HG02870 (cell line): ENCODE results near the gene TIAM2.
"Not testable (repeated sequence)": the region's sequence is repeated elsewhere in the genome, so short reads cannot be mapped to it uniquely, and the experiment has no call there.

Experiments used
- ATAC-seq: cut with Tn5 transposase; IDR thresholded peaks from one replicate; pipeline ENCODE4 v1.9.1; 2021; ENCODE audit warnings: mild to moderate bottlenecking, moderate library complexity; ENCODE audit not compliant: unreplicated experiment

The TIAM2 gene

DNA sequence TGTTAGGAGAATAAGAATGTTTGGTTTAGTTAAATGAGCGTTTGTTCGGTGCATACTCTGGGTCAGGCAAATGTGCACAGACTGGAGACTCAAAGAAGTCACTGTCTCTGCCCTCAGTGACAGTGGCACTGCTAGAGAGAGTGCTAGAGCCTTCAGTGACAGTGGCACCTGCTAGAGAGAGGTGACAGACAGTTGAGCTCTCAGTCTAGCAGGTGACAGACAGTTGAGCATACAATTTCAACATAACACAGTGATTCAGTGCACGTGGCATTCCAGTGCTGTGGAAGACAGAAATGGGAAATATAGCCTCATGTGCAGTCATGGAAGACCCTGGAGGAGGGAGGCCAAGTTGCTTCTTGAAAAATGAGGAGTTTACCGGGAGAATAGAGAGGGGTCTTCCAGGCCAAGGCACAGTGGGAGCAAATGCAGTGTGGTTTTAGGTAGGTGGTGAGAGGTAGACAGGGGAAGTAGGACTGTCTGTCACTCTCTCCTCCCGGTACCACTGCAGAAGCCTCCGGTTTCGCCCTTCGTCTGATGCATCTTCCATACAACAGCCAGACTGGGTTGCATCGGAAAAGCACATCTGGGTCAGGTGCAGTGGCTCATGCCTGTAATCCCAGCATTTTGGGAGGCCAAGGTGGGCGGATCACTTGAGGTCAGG, 160.8 kb downstream of the TIAM2 start:
- ATAC-seq = no peak

DNA sequence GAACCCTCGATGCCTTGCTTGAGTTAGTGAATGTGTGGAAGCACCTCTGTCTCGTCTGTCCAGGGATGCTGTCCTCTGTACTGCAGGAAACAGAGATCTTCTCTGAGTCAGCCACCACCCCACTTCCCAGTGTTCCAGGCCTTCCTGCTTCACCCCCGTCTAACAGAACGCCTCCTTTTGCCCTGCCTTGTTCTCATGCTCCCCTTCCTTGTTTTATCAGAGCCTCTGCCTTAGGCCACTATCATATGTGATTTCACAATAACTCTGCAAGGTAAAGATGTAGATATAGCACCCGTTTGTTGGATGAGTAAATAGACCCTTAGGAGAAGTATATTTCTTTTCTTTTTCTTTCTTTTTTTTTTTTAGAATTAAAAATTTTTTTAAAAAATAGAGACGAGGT, 162.0 kb downstream of the TIAM2 start:
- ATAC-seq = no peak

DNA sequence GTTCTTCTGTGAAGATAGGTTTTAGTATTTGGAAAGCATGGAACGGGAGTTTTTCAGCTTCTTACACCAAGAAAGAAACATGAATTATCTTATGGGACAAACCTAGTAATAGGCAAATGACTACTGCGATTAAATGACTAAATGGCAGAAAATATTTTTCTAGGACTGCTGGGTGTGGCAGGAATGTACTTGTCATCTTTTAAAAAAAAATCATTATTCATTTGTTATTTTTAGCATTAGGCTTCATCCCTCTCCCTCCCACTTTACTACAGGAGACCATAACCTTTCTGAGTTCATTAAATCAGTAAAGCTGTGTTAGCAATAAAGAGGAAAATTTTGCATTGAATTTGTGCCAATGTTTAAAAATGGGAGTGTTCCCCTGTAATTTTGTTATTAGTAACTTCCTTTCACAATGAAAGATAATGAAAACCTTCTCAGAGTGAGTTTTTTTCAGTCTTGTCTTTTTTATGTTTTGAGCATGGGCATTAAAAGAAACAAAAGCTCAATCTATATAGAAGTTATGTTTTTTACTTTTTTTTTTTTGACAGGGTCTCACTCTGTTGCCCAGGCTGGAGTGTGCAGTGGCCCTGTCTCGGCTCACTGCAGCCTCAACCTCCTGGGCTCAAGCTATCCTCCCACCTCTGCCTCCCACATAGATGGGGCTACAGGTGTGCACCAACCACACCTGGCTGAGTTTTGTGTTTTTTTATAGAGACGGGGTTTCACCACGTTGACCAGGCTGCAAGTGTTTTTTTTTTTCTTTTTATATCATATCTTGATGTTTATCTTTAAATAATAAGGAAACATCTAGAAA, 163.1 kb downstream of the TIAM2 start:
- ATAC-seq = peak; percentile 41

DNA sequence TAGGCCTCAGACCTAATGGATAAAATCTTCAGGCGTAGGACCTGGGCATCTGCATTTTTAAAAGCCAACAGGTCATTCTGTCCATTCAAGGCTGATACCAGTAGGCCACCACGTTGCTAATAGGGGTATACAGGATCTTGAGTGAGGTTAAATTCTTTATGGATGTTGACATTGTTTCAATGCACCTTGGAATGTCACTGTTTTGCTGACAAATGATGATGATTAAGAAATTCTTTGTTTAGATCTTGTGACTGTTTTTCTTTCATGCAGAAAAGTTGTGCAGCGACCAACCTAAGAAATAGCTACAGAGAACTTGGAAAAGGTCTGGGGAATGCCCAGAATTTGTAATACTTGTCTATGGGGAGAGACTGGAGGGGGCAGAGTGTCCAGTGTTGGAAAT, 167.6 kb downstream of the TIAM2 start:
- ATAC-seq = no peak

DNA sequence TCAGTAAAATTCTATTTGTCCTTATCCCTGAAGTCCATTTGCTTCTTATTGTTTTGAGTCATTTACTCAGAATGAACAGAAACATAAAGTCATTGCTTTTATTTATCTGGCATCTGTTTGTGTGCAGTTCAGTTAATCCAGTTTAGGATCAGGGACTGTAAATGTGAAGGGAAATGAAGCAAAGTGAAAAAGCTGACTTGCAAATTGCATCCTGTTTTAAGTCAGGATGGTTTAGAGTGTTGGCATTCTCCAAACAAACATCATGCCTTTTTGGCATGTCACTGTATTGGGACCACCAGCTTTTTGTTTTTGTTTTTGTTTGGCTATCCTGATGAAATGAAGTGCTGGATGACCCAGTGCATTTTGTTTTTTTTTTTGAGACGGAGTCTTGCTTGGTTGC, 168.5 kb downstream of the TIAM2 start:
- ATAC-seq = no peak

DNA sequence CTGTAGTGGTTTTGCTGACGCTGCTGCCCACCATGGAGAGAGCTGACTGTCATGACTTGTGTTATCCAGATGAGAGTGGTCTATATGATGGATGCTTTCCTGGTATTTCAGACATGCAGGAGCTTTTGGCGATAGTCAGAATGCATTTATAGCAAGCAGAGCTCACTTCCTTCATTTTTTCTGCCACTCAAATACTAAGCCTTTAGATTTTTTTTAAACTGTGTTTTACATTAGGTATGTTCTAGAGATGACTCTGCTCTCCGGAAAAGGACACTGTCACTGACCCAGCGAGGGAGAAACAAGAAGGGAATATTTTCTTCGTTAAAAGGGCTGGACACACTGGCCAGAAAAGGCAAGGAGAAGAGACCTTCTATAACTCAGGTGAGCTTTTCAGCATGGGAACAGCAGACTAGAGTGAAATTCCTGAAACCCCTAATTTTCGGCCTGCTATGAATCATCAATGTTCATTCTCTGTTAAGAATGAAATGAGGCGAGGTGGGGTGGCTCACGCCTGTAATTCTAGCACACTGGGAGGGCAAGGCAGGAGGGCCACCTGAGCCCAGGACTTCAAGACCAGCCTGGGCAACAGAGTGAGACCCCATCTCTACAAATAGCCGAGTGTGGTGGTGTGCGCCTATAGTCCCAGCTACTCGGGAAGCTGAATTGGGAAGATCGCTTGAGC, 170.1 kb downstream of the TIAM2 start:
- peak; percentile 56 for ATAC-seq

DNA sequence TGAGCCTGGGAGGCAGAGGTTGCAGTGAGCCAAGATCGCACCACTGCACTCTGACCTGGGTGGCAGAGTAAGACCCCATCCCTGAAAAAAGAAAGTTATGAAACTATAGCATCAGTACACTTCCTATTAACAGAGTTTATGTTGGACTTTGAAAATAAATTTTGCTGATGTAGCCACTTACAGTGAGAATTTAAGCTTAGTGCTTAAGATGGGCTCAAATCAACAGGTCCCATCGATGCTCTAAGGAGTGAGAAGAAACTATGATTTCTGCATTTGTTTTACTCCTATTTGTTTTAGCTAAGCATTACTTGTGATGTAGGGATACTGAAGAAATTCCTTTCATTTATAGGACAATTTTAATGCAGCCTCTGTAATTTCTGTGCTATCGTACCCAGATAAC, 175.4 kb downstream of the TIAM2 start:
- ATAC-seq = no peak

DNA sequence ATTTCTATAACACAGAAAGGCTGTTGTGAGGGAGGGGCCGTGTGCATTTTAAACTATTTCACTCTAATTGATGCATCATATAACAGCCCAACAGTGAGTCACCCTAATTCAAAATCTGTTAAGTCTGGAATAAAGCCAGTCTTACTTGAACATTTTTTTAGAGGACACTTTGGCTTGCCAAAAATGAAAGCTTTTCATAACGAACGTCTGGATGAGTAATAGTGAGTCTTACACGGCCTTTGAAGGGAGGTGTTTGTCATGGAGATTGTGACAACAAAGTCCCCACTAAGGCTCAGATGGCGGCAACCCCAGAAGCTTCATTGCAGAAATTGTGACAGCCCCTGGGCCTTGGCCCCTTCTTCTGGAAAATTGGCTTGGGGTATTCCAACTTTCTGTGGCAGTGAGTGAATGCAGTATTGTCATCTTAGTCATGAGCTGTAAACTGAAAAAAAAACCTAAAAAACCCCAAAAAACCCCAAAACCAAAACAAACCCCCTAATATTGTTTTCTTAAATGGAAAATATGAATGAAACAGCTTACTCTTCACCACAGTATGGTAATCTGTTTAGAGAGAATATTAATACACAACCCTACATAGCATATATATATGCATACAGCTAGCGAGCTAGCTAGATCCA, 176.1 kb downstream of the TIAM2 start:
- peak; percentile 88 for ATAC-seq

DNA sequence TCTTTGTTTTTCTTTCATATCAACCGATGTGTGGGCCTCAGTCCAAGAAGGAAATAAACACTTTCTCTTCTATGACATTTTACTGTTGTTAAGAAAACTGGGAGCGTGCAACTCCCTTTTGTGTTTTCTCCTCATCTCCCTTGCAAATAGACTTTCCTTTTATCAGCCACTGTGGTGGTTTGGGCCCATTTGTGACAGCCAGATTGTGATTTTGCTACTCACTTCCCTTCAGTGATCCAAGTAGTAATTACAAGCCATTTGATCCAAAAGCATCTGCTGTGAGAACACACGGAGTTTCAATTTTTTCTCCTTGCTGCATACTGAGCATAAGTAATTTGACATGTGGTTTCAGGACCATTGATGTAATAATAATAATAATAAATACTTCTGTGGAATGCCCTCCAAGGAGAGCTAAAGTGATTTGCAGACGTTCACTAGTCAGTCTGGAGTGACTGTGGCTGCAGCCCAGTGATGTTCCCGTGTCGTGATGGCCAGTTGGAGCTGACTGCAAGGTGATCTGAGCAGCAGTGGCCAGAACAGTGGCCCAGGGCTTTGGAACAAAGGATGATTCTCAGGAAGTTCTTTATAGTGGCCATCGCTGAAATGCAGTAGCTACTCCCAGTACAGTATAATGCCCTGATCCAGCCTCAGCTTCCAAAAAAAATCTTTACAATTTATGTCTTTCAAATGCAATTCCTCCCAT, 176.8 kb downstream of the TIAM2 start:
- ATAC-seq = peak; percentile 4

DNA sequence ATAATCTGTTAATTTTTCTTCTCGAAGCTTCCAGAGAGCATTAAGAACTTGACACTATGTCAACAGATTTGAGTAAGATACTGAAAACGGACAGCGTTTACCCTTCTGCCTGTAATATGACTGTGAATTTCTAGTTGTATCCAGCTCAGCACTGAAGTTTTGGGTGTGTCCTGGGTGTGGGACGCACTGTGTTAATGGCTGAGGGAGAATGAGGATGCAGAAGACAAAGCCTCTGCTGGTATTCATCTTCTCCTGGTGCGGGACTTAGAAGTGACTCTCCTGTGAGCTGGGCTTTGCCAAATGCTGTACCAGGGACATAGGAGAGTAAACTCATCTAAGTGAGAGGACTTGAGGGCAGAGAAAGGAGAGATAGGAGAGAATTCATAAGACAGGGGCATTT, 178.4 kb downstream of the TIAM2 start:
- no peak for ATAC-seq

DNA sequence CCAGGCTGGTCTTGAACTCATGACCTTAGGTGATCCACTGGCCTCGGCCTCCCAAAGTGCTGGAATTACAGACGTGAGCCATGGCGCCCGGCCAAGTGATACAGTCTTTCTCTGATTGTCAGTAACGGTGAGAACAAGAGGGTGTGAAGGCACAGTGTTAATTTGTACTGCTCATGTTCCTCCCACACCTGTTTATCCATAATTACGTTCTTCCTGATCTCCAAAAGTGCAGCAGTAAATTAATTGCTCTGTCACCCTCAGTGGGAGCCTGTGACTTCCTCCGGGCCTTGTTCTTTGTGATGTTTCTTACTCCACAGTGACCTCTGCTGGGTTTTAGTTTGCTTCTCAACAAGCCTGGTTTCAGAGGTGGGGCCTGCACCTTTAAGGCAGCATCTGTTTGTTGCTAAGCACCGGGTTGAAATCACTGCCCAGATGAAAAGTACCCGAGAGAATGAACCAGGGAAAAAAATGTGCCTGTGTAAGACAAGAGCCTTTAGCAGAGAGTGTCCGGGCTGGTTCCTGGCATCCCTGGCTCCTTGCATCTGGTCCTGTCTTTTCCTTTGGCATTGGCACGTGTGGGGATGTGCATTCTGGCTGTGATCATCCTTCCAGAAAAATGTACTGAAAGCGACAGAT, 179.6 kb downstream of the TIAM2 start:
- ATAC-seq = peak; percentile 42

DNA sequence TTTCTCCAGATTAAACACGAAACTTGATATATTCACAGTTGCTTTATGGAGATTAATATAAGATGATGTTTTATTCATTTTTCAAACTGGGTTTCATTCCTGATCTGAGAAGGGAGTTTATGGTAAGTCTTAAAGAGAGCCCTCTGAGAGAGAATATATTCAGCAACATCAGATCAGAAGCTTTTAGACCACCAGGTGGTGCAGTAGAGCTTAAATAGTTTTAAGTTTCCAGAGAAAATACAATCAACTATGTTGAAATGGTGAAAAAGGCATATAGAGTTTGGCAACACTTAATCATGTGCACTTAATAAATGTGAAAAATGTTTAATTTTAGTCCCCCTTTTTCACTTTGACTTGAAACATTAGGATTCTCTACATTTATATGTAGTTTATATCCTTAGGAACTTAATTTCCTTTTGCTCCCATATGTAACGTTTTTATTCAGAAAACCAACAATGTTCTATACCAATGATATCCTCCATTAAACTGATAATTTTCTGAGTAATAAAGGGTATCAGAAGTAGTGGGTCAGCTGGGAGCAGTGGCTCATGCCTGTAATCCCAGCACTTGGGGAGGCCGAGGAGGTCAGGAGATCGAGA, 182.3 kb downstream of the TIAM2 start:
- ATAC-seq = no peak

DNA sequence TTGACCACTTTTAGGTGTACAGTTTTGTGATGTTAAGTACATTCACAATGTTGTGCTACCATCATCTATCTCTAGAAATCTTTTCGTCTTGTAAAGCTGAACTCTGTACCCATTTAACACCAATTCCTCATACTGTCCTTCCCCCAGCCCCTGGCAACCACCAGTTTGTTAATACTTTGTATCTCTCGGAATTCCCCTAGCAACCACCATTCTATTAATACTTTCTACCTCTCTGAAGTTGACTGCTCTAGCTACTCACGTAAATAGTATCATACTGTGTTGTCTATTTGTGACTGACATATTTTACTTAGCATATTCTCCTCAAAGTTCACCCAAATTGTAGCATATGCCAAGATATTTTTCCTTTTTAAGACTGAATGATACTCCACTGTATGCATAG, 186.4 kb downstream of the TIAM2 start:
- peak; percentile 56 for ATAC-seq

DNA sequence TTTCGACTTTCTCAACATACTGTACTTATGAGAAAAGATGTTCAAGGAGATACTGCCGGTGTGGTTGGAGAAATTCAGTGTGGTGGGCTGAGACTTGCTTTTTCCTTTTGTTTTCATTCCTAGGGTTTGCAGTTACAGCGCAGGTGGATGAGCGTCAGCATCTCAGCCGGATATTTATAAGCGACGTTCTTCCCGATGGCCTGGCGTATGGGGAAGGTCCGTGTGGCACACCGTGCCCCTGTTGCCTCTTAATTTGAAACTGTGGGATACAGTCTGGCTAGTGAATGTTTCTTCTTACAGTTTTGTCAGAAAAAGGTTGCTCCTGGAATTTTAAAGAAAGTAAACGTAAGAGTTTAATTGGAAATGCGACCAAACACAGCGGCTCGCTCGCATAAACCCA, 187.0 kb downstream of the TIAM2 start:
- ATAC-seq = no peak

DNA sequence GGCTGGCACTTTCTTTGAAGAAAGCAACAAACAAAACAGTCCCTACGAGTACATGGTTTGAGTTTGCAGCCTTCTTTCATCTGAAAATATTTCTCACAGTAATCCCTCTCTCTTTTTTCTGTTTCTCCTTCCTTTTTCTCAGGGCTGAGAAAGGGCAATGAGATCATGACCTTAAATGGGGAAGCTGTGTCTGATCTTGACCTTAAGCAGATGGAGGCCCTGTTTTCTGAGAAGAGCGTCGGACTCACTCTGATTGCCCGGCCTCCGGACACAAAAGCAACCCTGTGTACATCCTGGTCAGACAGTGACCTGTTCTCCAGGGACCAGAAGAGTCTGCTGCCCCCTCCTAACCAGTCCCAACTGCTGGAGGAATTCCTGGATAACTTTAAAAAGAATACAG, 188.0 kb downstream of the TIAM2 start:
- peak; percentile 36 for ATAC-seq

DNA sequence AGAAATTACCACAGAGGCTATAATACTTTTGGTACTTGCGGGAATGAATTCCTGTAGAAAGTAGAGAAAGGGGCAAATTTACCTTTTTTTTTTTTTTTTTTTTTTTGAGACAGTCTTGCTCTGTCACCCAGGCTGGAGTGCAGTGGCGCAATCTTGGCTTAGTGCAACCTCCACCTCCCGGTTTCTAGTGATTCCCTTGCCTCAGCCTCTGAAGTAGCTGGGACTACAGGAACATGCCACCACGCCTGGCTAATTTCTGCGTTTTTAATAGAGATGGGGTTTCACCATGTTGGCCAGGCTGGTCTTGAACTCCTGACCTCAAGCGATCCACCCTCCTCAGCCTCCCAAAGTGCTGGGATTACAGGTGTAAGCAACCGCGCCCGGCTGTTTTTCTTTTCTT, 189.9 kb downstream of the TIAM2 start:
- ATAC-seq = not testable (repeated sequence)

DNA sequence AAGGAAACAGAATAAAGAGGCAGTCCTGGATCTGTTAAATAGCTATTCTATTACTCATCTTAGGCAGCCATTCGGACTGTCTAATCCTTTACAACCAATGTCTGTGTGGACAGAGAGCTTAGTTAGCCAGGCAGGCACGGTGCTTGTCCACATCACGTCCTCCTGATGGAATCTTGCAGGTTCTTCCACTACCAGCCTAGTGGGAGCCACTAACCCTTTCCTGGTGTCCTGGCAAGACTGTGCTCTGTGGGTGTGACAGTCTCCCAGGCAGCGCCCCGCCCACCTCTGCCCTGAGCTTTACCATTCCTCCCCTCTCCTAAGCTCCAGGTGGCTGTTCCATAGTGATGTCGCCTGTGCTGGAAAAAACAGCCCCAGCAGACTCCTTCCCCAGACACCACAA, 190.4 kb downstream of the TIAM2 start:
- no peak for ATAC-seq

DNA sequence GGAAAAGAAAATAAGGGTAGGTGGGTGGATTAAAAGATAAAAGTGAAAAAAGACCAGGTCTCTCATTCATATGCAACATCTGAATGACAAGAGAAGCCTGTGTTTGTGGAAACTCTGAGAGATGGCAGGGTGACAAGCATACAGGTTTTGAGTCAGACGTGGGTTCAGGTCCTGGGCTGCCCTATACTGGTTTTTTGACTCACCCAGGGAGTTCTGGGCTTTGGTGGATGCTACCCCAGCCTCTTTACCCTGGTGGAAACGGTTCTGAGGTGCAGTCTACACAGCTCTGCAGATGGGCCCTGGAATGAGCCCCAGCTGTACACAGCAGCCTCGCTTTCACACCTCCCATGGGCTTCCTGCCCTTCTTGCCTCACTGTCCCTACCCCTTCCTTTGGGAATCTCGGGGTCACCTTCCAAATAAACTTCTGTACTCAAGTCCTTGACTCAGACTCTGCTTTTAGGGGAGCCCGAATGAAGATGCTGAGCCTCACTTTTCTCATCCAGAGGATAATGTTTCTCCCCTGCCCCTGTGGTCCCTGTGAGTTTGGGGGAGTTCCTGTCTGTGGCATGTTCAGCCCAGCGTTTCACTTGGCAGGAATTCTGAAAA, 191.0 kb downstream of the TIAM2 start:
- peak; percentile 28 for ATAC-seq

DNA sequence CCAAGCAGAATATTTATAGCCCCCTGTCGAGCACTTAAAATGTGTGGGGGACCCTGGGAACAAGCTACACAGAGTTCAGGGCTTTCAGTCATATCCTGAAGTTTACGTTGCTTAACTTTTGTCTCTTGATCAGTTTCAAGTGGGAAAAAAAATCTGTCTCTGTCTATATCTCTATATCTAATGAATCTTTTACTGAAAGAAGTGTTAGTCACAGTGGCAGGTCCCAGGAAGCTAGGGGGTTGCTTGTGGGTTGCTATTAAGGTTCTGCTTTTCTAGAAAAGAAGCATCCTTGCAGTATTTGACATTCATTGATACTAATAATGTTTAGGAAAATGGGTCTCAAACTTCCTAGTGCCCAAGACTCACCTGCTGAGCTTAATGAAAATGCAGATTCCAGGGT, 192.0 kb downstream of the TIAM2 start:
- no peak for ATAC-seq
